Neural progenitor cell (in vitro differentiated cells): Measurements from ENCODE around the gene ASZ1.

Source experiments
- EZH2phosphoT487 ChIP-seq: fragments of 200-600 bp; sonication (generic); IDR thresholded peaks from 2 replicates; pipeline ENCODE4 v1.6.1; 2017; ENCODE audit warnings: antibody characterized with exemption
- TF ChIP-seq, protein P1 (sequence below): fragments of 200-600 bp; sonication (generic); IDR thresholded peaks from 2 replicates; pipeline ENCODE4 v1.5.1; 2017; ENCODE audit warnings: antibody characterized with exemption, mild to moderate bottlenecking

DNA sequence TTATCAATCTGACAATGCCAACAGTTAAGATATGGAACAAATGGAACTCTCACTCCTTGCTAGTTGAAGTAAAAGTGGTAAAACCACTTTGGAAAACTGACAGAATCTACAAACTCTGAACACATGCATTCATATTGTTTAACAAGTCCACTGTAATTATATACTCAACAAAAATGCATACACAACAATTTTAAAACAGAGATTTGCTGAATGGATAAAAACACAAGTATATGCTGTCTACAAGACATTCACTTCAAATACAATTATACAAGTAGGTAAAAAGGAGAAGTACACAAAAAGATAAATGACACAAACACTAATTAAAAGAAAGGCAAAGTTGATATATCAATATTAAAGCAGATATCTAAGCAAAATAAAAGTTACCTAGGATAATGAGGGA lies 95.3 kb downstream of the ASZ1 start:
- TF ChIP-seq, protein P1, sequence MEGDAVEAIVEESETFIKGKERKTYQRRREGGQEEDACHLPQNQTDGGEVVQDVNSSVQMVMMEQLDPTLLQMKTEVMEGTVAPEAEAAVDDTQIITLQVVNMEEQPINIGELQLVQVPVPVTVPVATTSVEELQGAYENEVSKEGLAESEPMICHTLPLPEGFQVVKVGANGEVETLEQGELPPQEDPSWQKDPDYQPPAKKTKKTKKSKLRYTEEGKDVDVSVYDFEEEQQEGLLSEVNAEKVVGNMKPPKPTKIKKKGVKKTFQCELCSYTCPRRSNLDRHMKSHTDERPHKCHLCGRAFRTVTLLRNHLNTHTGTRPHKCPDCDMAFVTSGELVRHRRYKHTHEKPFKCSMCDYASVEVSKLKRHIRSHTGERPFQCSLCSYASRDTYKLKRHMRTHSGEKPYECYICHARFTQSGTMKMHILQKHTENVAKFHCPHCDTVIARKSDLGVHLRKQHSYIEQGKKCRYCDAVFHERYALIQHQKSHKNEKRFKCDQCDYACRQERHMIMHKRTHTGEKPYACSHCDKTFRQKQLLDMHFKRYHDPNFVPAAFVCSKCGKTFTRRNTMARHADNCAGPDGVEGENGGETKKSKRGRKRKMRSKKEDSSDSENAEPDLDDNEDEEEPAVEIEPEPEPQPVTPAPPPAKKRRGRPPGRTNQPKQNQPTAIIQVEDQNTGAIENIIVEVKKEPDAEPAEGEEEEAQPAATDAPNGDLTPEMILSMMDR: no peak
- TF ChIP-seq EZH2phosphoT487: no peak
